DMS153 treated with DMSO at 0.1 percent for 48 hours (cell line): Measurements from ENCODE around the gene ANO6.

Source experiments
- DNase-seq: peaks from one replicate; lab custom pipeline; 2025; ENCODE audit not compliant: unreplicated experiment; lab: John Stamatoyannopoulos, UW

ANO6 gene

GRCh38 chr12:45435945-45436710, 220.2 kb downstream of the ANO6 start:
- DNase-seq = no peak

DNA sequence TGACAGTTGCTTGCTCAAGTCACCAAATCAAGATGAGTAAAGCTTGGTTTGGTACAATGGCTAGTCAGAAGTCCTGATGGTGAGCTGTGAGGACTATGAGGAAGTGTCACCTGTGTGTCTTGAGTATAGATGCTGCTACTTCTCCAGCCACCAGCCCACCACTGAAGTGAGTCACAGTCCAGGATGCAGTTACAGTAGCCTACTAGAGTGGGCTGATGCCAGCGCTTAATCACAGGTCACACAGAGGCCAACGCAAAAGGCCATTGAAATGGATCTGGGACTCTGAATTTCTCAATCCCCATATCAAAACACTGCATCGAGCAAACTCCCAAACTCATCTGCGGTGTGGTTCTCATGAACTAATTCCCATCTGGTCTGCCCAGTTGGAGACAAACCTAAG, 223.1 kb downstream of the ANO6 start:
- no peak for DNase-seq

- no peak for DNase-seq
These were observed 230.1 kb downstream of the ANO6 start for GRCh38 chr12:45446013-45446412.

- no peak for DNase-seq
These were observed 242.3 kb downstream of the ANO6 start for GRCh38 chr12:45458238-45458637.

- no peak for DNase-seq
These were observed 243.2 kb downstream of the ANO6 start for GRCh38 chr12:45458854-45459807.

DNA sequence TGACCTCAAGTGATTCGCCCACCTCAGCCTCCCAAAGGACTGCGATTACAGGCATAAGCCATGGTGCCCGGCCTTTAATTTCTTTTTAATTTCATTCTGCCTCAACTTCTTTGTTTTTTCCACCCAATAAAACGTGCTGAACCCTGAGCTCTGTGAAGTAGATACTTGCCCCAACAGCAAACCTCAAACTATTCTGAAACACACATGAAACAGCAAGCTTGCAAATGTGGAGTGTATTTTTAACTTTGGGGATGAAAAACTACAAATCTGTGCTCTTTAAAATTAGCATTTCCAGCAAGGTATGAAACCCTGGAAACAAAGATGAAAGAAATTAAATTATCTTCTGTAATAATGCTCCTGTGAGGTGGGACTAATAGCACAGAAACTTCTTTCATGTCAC, 246.6 kb downstream of the ANO6 start:
- no peak for DNase-seq

GRCh38 chr12:45464699-45465098, 248.8 kb downstream of the ANO6 start:
- DNase-seq = no peak

DNA sequence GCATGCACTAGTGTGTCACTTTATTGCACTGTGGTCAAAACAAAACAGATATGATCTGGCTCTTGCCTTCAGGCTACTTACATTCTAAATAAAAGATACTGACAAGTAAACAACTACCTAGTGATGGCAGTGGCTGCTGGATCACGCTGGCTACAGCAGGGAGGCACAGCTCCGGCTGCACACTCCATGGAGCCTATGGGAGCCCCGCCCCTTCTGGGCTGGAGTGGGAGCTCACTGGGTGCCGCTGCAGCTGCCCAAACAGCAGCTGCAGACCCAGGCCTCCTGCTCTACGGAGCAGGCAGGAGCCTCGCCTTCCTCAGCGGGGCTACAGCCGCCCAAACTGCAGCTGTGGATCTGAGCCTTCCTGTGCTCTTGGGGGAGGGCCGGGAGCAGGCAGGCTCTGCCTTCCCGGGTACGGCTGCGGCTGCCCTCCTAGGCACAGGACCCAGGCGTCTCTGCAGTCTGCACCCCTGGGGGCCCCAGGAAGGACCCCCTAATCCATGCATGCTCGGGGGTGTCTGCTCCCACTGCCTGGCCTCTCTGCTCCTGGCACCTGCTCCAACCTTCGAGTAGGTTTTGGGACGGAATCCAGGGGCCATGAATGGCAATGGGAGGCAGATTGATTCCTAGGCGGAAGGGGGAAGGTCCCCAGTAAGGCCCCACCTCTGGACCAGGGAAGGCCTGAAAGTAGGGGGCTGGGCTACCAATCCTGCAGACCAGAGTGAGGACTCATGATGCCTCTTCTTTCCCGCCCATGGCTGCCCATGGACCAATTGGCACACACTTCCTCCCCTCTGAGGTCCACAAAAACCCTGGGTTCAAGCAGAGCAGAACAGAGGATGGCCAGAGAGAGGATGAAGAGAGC, 253.1 kb downstream of the ANO6 start:
- DNase-seq = no peak

DNA sequence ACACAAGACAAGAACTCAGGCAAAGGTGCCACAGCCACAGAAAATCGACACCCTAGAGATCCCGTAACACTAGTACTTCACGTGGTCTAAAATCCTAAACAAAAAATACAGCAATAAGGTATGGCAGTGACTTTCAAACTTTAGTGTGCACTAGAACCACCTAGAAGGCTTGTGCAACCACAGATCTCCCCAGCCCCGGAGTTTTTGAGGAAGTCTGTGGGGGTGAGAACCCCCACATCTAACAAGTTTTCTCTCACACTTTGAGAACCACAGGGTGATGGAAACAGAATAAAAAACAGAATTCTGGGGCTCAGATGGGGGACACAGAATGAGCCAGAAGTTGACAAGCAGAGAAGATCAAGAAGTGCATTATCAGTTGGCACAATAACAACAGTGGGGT, 254.0 kb downstream of the ANO6 start:
- no peak for DNase-seq

- DNase-seq = no peak
These were observed 257.7 kb downstream of the ANO6 start for GRCh38 chr12:45473636-45474035.

DNA sequence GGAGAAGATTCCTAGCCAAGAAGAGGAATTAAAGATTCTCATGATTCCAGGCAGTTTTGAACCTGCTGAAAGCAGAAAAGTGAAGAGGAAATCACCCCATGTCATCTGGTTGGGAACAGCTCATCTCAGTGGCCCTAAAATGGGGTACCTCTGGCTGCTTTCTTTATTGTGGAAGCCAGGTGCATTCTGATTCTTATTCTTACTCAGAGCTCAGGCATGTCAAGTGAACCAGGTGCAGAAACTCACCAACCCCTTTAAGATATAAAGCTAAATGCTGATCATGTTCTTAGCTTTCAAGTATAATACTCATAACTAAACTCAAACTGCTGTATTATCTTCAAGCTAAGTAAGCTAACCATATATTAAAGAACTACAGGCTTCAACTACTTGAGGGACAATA, 259.7 kb downstream of the ANO6 start:
- DNase-seq = no peak

- DNase-seq = no peak
These were observed 261.6 kb downstream of the ANO6 start for GRCh38 chr12:45477526-45477925.

GRCh38 chr12:45478931-45479330, 263.0 kb downstream of the ANO6 start:
- DNase-seq = no peak

DNA sequence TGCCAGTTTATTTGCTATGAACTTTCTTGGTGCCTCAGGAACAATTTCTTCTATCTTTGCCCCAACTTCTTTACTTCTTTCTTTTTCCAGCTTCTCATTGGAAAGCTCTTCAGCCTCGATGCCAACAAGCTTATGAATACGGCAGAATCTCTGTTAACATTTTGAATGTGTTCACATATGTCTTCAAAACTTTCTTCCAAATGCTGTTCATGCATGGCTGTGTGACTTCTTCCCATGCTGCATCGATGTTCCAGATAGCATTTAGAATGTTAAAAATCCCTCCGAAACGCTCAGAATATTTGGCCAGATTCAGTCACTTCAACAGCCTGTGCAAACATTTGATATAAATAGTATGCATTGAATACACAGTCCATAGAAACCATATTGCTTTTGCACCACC, 265.9 kb downstream of the ANO6 start:
- DNase-seq = no peak

GRCh38 chr12:45483571-45483970, 267.7 kb downstream of the ANO6 start:
- no peak for DNase-seq
